Loucy (cell line): ENCODE results near the gene PRELP.

ENCODE experiments used
- H2AFZ ChIP-seq: fragments of 200-600 bp; sonication (generic); 2 replicates; pipeline ENCODE4 v1.6.0; 2016; ENCODE audit warnings: antibody characterized with exemption, mild to moderate bottlenecking, low read length, moderate library complexity
- H3F3A ChIP-seq: fragments of 200-600 bp; 2 replicates; pipeline ENCODE4 v1.6.0; 2016; ENCODE audit warnings: antibody characterized with exemption, low read depth, mild to moderate bottlenecking
- H3K27me3 ChIP-seq: fragments of 200-600 bp; sonication (generic); 2 replicates; pipeline ENCODE4 v1.6.1; 2014; ENCODE audit warnings: low read length, mild to moderate bottlenecking; ENCODE audit not compliant: insufficient read depth, poor library complexity, severe bottlenecking
- H3K36me3 ChIP-seq: fragments of 200-600 bp; sonication (generic); 2 replicates; pipeline ENCODE4 v1.6.1; 2016; ENCODE audit warnings: low read length; ENCODE audit not compliant: insufficient read depth
- H3K4me1 ChIP-seq: fragments of 200-600 bp; sonication (generic); 2 replicates; pipeline ENCODE4 v1.5.1; 2014; ENCODE audit warnings: low read length, mild to moderate bottlenecking; ENCODE audit not compliant: insufficient read depth, poor library complexity, severe bottlenecking
- H3K4me2 ChIP-seq: fragments of 200-600 bp; sonication (generic); 2 replicates; pipeline ENCODE4 v1.6.0; 2014; ENCODE audit warnings: antibody characterized with exemption, low read length, low read depth, mild to moderate bottlenecking; ENCODE audit not compliant: poor library complexity, severe bottlenecking
- H3K4me3 ChIP-seq: fragments of 200-600 bp; sonication (generic); 2 replicates; pipeline ENCODE4 v1.5.1; 2014; ENCODE audit warnings: low read length, mild to moderate bottlenecking, mixed read lengths; ENCODE audit not compliant: poor library complexity, severe bottlenecking
- H3K79me2 ChIP-seq: fragments of 200-600 bp; sonication (generic); 2 replicates; pipeline ENCODE4 v1.6.1; 2014; ENCODE audit warnings: low read length; ENCODE audit not compliant: insufficient read depth
- H3K9ac ChIP-seq: fragments of 200-600 bp; sonication (generic); 2 replicates; pipeline ENCODE4 v1.6.0; 2014; ENCODE audit warnings: mild to moderate bottlenecking, low read depth, low read length, moderate library complexity; ENCODE audit not compliant: poor library complexity, severe bottlenecking
- H3K9me2 ChIP-seq: fragments of 200-600 bp; sonication (generic); replicated peaks from 2 replicates; pipeline ENCODE4 v1.6.1; 2016; ENCODE audit warnings: low read depth, low read length, mixed read lengths
- H3K9me3 ChIP-seq: fragments of 200-600 bp; sonication (generic); 2 replicates; pipeline ENCODE4 v1.6.1; 2014; ENCODE audit warnings: mild to moderate bottlenecking, antibody characterized with exemption, low read length, low read depth; ENCODE audit not compliant: insufficient read depth
- H4K20me1 ChIP-seq: fragments of 200-600 bp; sonication (generic); 2 replicates; pipeline ENCODE4 v1.6.0; 2014; ENCODE audit warnings: antibody characterized with exemption, low read length, mild to moderate bottlenecking; ENCODE audit not compliant: insufficient read depth, poor library complexity, severe bottlenecking
- EZH2phosphoT487 ChIP-seq: fragments of 200-600 bp; IDR thresholded peaks from 2 replicates; pipeline ENCODE4 v1.6.1; 2018; ENCODE audit warnings: antibody characterized with exemption, mild to moderate bottlenecking, moderate library complexity, borderline replicate concordance
- TF ChIP-seq, protein P1 (sequence below): fragments of 200-600 bp; sonication (generic); conservative IDR thresholded peaks from 2 replicates; pipeline ENCODE4 v1.5.1; 2014; ENCODE audit warnings: mild to moderate bottlenecking, antibody characterized with exemption, low read length

PRELP gene

DNA sequence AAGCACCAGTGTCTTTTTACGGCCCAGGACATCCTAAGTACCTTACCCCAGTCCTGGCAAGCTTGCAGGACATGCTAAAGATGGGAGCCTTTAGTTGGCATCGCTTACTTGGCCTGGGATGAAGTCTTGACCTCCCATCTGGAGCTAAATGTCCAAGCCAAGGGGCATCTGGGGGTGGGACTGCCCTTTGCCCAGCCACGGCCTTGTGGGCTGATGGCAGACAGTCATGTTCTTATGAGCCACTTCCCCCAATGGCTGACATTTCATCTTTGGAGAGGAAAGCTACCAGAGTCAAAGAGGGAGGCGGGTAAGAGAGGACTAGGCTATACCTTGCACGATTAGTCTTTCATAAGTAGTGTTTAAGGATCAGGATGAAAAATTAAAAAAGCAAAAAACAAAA, 50.5 kb downstream of the PRELP start:
- no peaks in the 10 kb centered on the region for H3K27me3 ChIP-seq
- no peak overlapping the region for H3K4me2 ChIP-seq
- H3K9ac ChIP-seq: no peak overlapping the region
- H3K36me3 ChIP-seq: no peaks in the 10 kb centered on the region
- no peaks in the 10 kb centered on the region for H3F3A ChIP-seq
- no peak overlapping the region for H3K4me3 ChIP-seq
- no peaks in the 10 kb centered on the region for H3K79me2 ChIP-seq
- H4K20me1 ChIP-seq: no peaks in the 10 kb centered on the region
- H2AFZ ChIP-seq: no peak overlapping the region
- H3K9me2 ChIP-seq: no peaks in the 10 kb centered on the region
- H3K9me3 ChIP-seq: no peaks in the 10 kb centered on the region
- TF ChIP-seq, protein P1, sequence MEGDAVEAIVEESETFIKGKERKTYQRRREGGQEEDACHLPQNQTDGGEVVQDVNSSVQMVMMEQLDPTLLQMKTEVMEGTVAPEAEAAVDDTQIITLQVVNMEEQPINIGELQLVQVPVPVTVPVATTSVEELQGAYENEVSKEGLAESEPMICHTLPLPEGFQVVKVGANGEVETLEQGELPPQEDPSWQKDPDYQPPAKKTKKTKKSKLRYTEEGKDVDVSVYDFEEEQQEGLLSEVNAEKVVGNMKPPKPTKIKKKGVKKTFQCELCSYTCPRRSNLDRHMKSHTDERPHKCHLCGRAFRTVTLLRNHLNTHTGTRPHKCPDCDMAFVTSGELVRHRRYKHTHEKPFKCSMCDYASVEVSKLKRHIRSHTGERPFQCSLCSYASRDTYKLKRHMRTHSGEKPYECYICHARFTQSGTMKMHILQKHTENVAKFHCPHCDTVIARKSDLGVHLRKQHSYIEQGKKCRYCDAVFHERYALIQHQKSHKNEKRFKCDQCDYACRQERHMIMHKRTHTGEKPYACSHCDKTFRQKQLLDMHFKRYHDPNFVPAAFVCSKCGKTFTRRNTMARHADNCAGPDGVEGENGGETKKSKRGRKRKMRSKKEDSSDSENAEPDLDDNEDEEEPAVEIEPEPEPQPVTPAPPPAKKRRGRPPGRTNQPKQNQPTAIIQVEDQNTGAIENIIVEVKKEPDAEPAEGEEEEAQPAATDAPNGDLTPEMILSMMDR: no peak
- no peak for TF ChIP-seq EZH2phosphoT487
- peaks cover 7% of the 10 kb centered on the region for H3K4me1 ChIP-seq

DNA sequence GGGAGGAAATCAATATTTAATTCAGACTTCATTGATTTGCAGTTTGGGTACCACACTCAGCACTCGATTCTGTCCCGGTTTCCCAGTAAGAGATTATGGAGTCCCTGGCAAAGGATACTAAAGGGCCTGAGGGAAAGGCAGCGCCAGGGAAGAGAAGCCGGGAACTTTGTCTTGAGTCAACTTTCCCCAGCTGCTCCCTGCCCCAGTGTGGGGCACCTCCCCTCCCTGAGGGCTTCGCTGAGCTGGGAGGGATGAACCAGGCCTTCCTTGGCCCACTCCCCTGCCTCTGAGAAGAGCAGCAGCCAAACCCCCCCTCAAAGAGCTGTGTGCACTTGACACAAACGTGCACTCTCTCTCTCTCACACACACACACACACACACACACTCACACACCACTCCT, 51.0 kb downstream of the PRELP start:
- H2AFZ ChIP-seq: no peak overlapping the region
- TF ChIP-seq, protein P1: no peak
- no peak for TF ChIP-seq EZH2phosphoT487
- no peaks in the 10 kb centered on the region for H3K27me3 ChIP-seq

DNA sequence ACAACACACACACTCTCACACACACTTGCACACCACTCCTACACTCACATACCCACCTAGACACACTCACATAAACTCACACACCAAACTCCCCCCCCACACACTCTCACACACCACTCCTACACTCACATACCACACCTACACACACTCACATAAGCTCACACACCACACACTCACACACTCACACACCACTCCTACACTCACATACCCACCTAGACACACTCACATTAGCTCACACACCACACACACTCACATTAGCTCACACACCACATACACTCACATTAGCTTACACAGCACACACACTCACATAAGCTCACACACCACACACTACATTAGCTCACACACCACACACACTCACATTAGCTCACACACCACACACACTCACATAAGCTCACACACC, 51.4 kb downstream of the PRELP start:
- no peak overlapping the region for H3K4me3 ChIP-seq
- H2AFZ ChIP-seq: no peak overlapping the region
- H3K36me3 ChIP-seq: no peaks in the 10 kb centered on the region
- no peak overlapping the region for H3K4me2 ChIP-seq
- no peaks in the 10 kb centered on the region for H3K9me3 ChIP-seq
- no peaks in the 10 kb centered on the region for H3K27me3 ChIP-seq
- peaks cover 6% of the 10 kb centered on the region for H3K4me1 ChIP-seq
- H4K20me1 ChIP-seq: no peaks in the 10 kb centered on the region
- no peaks in the 10 kb centered on the region for H3K9me2 ChIP-seq
- no peaks in the 10 kb centered on the region for H3F3A ChIP-seq
- TF ChIP-seq, protein P1: no peak
- no peak for TF ChIP-seq EZH2phosphoT487
- no peak overlapping the region for H3K9ac ChIP-seq
- H3K79me2 ChIP-seq: no peaks in the 10 kb centered on the region

More for the DNA sequence above, 51.0 kb downstream of the PRELP start:
- Histone ChIP-seq H3K4me1 (peaks cover 6% of the 10 kb centered on the region), H3K79me2 (no peaks in the 10 kb centered on the region), H3K4me3 (no peak overlapping the region), H3K9me2 (no peaks in the 10 kb centered on the region), H3K9ac (no peak overlapping the region), H3K4me2 (no peak overlapping the region), H3K36me3 (no peaks in the 10 kb centered on the region), H3F3A (no peaks in the 10 kb centered on the region), H4K20me1 (no peaks in the 10 kb centered on the region), H3K9me3 (no peaks in the 10 kb centered on the region)
